ENCODE data around the gene CELSR1.
"Not testable (repeated sequence)": the region's sequence is repeated elsewhere in the genome, so short reads cannot be mapped to it uniquely, and the experiment has no call there.

Gene CELSR1

DNA sequence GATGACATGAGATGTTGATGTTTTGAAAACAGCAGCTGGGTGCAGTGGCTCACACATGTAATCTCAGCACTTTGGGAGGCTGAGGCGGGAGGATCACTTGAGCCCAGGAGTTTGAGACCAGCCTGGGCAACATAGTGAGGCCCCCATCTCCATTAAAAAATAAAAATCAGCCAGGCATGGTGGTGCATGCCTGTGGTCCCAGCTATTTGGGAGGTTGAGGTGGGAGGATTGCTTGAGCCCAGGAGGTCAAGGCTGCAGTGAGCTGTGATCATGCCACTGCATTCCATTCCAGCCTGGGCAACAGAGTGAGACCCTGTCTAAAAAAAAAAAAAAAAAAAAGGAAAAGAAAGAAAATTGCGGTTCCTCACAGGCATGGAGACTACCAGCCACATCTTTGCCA lies 224.6 kb downstream of the CELSR1 start:
- not testable (repeated sequence) for FAIRE-seq

DNA sequence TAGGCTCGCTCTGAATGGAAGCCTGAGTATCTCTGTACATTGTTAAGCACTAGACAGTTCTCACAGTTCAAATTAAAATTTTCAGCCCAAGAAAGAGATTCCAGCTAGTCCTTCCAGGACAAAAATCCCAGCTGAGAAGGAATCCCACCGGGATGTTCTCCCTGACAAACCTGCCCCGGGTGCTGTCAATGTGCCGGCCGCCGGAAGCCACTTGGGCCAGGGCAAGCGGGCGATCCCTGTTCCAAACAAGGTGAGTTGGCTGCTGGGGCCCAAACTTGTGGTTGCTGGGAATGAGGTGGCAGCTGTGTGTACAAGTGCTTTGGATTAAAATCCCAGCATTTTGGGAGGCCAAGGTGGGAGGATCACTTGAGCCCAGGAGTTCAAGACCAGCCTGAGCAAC lies 225.4 kb downstream of the CELSR1 start:
- no peak for FAIRE-seq

Measured in colon (tissue), 2 donors.